Measurements from ENCODE around the gene GPBP1L1. TPM values are rescaled to one million over a fixed set of nuclear protein-coding genes. Genes with fewer than 3 reads are reported as not detected.
A peak's percentile ranks its signal among the peaks of the same experiment; 100 is the strongest.

GPBP1L1 gene
- total and polyA plus RNA-seq, 9 of the 15 experiments (the other 6 are each of a cell fraction or from before 2014, with no cell fraction given) = 86.0 to 216 (median 138) TPM

GRCh38 chr1:45583666-45584350 lies 102.5 kb downstream of the GPBP1L1 start, which contains the start of gene NASP (continued):
- TF ChIP-seq ZBTB40 (IDR thresholded peaks at IDR 0.05) (peak; percentile 86), ZBTB40 (CRISPR knock-in tag; IDR thresholded peaks at IDR 0.05) (no peak), STAT5A (IDR thresholded peaks at IDR 0.05; ENCODE audit: borderline replicate concordance, low read length) (peak; percentile 31; the same call in 1 of the 2 replicates), TCF7L2 (IDR thresholded peaks at IDR 0.05; ENCODE audit: low read depth, low read length) (no peak), PRDM10 (IDR thresholded peaks at IDR 0.05; ENCODE audit: partially characterized antibody) (no peak), ZMIZ1 (IDR thresholded peaks at IDR 0.05; ENCODE audit: low read depth in 2 of 2, low read length in 2 of 2) (peak in 1 of 2 experiments; percentile 67; a peak in 1 of 4 replicates), ZNF766 (CRISPR knock-in tag; conservative IDR thresholded peaks at IDR 0.05) (no peak; the same call in 1 of the 2 replicates), HDAC2 (IDR thresholded peaks at IDR 0.05) (peak; percentile 86), TBL1XR1 (IDR thresholded peaks at IDR 0.05; ENCODE audit: low read length in 2 of 2) (no peak; a peak in 1 of 4 replicates)

Data from K562 (cell line).